Activated T-cell treated with anti-CD3 and anti-CD28 coated beads, Interleukin-2, amount 50 U/mL, for 4 hours (primary cell): Measurements from ENCODE around the gene SLC16A6. TPM values are rescaled to one million over a fixed set of nuclear protein-coding genes. Genes with fewer than 3 reads are reported as not detected.

Experiments used
- ATAC-seq, 2 donors: fragments of 200-7000 bp; cut with Tn5 transposase; one replicate each; pipeline ENCODE4 v1.10.0; 2021
- DNase-seq: peaks from one replicate; pipeline ENCODE4 v3.0.0-alpha.2; 2020
- H3K27me3 Mint-ChIP-seq: one replicate; pipeline ENCODE4 v1.8.0; 2021; ENCODE audit warnings: low read depth, mixed read lengths
- H3K36me3 Mint-ChIP-seq: one replicate; pipeline ENCODE4 v1.8.0; 2022; ENCODE audit warnings: mixed read lengths; ENCODE audit not compliant: insufficient read depth
- H3K4me1 Mint-ChIP-seq: one replicate; pipeline ENCODE4 v1.8.0; 2021; ENCODE audit warnings: low read depth, mixed read lengths
- H3K4me3 Mint-ChIP-seq: one replicate; pipeline ENCODE4 v1.8.0; 2021; ENCODE audit warnings: mild to moderate bottlenecking, moderate library complexity, mixed read lengths
- H3K9me3 Mint-ChIP-seq: one replicate; pipeline ENCODE4 v1.8.0; 2021; ENCODE audit warnings: mixed read lengths
- total RNA-seq, 3 donors: library from RNA; stranded (reverse); gene quantifications; one replicate each; pipeline ENCODE4 v1.2.1, GENCODE V29; 2021

SLC16A6 gene
- total RNA-seq, 3 donors from 2014 or later = 5.9 to 7.7 (median 6.0) TPM

DNA sequence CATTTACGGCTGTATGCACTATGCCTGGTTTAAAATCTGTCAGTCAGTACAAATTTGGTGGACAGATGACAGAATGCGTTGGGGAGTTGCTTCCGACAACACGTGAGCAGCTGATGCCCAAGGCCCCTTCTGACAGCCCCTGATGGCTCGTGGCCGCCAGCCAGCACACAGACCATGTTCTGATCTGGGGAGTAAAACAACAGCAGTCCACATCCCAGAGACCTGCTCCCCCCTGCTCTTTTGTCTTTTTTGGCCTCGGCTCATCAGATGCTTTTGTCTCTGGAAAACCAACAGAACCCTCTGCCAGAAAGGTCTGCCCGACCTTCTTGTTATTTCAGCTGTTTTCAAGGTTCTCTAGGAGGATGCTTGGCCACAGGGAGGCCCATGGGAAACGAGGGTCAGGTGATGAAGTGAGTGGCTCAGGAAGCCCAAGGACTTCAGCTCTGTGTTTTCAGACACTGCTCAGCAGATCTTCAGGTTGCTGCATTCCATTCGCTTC is 11.2 kb upstream of the SLC16A6 start:
- peaks cover 27% of the 10 kb centered on the region for H3K4me1 Mint-ChIP-seq
- H3K9me3 Mint-ChIP-seq = no peaks in the 10 kb centered on the region
- DNase-seq (no peak), ATAC-seq (no peak)
- H3K27me3 Mint-ChIP-seq = no peaks in the 10 kb centered on the region
- peaks cover 6% of the 10 kb centered on the region for H3K36me3 Mint-ChIP-seq
- no peak overlapping the region for H3K4me3 Mint-ChIP-seq

DNA sequence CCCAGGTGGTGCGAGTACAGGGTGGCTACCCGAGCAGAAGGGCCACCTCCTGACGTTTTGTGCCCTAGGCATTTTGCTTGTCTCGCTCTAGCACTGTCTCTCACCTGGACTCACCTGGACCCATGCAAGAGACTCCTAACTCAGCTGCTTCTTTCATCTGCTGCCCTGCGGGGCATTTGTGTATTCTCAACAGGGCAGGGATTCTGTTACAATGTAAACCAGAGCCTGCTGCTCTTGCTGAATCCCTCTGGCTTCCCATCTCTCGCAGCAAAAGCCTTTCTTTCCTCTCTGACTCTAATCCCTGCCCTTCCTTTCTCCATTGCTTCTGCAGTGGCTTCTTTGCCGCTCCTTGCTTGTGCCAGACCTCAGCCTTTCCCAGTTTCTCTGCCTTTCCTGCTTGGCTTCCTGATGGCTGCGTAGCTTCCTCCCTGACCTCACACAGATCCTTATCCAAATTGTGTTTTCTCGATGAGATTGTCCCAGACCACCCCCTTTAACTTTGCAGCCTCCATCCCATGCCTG is 10.6 kb upstream of the SLC16A6 start:
- no peak for ATAC-seq

DNA sequence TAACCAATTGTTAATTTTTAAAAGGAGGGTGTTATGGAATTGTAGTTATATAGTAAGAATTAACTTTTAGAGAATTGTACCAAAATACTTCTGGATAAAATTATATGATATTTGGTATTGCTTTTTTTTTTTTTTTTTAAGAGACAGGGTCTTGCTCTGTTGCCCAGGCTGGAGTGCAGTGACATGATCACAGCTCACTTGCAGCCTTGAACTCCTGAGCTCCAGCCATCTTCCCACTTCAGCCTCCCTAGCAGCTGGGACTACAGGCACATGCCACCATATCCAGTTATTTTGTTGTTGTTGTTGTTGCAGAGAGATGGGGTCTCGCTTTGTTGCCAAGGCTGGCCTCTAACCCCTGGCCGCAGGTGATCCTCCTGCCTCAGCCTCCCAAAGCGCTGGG is 8.9 kb upstream of the SLC16A6 start:
- DNase-seq (no peak), ATAC-seq (no peak)
- H3K4me1 Mint-ChIP-seq = peaks cover 37% of the 10 kb centered on the region
- no peaks in the 10 kb centered on the region for H3K27me3 Mint-ChIP-seq
- no peak overlapping the region for H3K4me3 Mint-ChIP-seq
- no peaks in the 10 kb centered on the region for H3K9me3 Mint-ChIP-seq
- peaks cover 4% of the 10 kb centered on the region for H3K36me3 Mint-ChIP-seq

More for the DNA sequence above, 10.6 kb upstream of the SLC16A6 start:
- H3K36me3 Mint-ChIP-seq = peaks cover 6% of the 10 kb centered on the region
- H3K4me3 Mint-ChIP-seq = no peak overlapping the region
- no peaks in the 10 kb centered on the region for H3K27me3 Mint-ChIP-seq
- H3K9me3 Mint-ChIP-seq = no peaks in the 10 kb centered on the region
- DNase-seq = no peak
- H3K4me1 Mint-ChIP-seq = peaks cover 28% of the 10 kb centered on the region

DNA sequence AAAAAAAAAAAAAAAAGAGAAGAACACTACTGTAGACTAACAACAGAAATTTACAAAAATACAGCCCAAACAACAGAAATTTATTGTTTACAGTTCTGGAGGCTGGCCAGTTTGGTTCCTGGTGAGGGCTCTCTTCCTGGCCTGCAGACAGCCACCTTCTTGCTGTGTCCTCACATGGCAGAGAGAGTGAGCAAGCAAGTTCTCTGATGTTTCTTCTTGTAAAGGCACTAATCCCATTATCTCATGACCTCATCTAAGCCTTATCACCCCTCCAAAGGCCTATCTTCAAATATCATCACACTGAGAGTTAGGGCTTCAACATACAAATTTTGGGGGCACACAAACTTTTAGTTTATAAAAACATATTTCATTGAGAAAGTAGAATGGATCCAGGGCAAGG is 7.7 kb upstream of the SLC16A6 start:
- peaks cover 40% of the 10 kb centered on the region for H3K4me1 Mint-ChIP-seq
- H3K9me3 Mint-ChIP-seq = no peaks in the 10 kb centered on the region
- H3K36me3 Mint-ChIP-seq = peaks cover 4% of the 10 kb centered on the region
- no peaks in the 10 kb centered on the region for H3K27me3 Mint-ChIP-seq
- ATAC-seq (no peak), DNase-seq (no peak)
- H3K4me3 Mint-ChIP-seq = no peak overlapping the region

DNA sequence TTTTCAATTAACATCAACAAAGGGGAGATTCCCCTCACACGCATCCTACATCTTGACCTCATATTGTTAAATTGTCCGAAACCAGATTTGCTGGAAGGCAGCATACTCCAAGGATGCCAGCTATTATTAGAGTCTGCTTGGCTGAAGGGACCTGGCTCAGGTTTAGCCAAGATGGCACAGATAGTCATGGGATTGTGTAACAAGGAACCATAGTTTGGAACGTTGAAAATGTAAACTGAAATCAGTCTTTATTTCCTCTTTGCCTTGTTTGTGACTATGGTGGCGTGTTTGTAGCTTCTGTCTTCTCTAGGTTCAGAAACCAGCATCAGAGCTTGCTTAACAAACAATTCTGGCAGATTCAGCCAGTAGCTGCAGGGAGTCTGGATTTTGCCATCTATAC is 6.3 kb upstream of the SLC16A6 start:
- ATAC-seq = no peak

DNA sequence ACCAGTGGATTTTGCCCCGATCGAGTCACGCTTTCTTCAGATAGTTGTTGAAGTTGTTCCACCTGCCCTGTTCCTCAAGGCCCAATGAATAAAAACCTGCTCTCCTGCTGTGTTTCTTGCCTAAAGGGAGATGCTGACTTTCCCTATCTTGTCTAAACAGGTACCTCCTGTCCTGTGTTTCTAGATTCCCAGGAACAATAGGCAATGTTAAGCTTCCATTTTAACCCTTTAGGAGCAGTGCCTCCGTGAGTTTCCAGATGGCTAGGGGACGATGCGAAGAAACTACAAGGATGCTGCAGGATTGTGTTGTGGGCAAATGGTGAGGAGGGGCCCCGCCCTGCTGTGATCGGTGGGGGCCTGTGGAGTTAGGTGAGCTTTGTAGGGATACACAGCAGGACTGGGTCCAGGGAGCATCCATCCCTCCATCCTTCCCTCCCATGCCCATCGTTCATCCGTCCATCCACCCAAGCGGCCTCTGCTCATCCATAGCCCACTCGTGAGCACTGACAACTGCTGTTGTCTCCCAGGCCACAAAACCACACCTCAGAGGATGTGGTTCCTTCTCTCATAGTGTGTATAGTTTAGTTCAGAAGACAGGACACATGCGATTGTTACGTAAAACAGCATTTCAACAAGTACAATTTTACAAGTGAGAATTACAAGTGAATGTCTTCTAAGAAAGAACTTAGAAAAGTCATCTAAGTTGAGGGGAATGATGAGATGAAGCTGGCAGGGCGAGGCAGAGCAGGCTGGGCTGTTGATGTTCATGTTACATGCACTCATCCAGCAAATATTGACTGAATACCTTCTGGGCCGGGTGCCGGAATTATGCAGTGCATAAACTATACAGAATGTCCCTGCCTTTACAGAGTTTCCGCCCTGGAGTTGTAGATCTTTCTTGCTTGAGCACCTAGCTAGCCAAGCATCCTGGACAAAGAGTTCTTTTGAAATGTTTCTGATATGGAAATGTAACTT is 5.6 kb upstream of the SLC16A6 start:
- Mint-ChIP-seq H3K36me3 (no peaks in the 10 kb centered on the region), H3K4me3 (peak overlapping the region; percentile 20), H3K27me3 (no peaks in the 10 kb centered on the region), H3K9me3 (no peaks in the 10 kb centered on the region), H3K4me1 (peaks cover 50% of the 10 kb centered on the region)
- no peak for ATAC-seq
- peak; percentile 16 for DNase-seq

More for the DNA sequence above, 6.3 kb upstream of the SLC16A6 start:
- no peak for DNase-seq
- Mint-ChIP-seq H3K36me3 (peaks cover 4% of the 10 kb centered on the region), H3K27me3 (no peaks in the 10 kb centered on the region), H3K9me3 (no peaks in the 10 kb centered on the region), H3K4me3 (peak overlapping the region; percentile 20), H3K4me1 (peaks cover 50% of the 10 kb centered on the region)

DNA sequence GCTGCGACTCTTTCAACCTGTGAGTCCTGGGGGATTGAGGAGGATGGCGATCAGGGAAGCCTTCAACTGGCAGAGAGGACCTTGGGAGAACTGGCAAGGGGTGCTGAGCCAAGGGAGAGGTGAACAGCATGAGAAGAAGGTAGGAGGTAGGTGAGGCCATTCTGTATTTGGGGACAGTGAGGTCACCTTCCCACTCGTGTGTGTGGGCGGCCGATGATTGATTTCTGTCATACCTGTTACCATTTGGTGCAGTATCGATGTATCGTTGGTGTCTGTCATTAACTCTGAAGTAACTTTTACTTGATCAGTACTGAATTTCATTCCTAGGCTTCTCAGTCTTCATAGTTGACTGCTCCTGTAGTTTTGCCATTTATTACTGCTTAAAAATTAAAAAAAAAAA is 4.2 kb upstream of the SLC16A6 start:
- H3K4me1 Mint-ChIP-seq = peaks cover 52% of the 10 kb centered on the region
- no peak overlapping the region for H3K4me3 Mint-ChIP-seq
- no peaks in the 10 kb centered on the region for H3K27me3 Mint-ChIP-seq

DNA sequence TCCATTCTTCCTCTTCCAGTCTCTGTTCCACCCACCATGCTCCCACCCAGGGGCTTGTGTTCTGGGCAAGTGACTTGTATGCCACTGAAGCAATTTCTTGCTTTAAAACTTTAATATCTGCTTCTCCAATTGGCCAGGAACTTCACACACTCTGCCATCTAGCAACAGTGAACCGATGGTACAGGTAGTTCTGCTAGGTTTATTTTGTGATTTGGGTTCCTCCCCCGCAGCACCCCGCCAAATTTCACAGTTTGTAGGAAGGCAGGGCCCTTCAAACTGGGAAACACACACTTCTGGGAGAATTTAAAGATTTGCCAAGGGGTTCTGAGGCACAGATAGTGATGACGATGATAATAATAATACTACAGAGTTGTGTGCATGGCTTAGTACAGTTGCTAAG is 3.7 kb upstream of the SLC16A6 start:
- DNase-seq (no peak), ATAC-seq (no peak)
- peaks cover 57% of the 10 kb centered on the region for H3K4me1 Mint-ChIP-seq
- no peaks in the 10 kb centered on the region for H3K36me3 Mint-ChIP-seq
- H3K27me3 Mint-ChIP-seq = no peaks in the 10 kb centered on the region
- H3K4me3 Mint-ChIP-seq = no peak overlapping the region
- no peaks in the 10 kb centered on the region for H3K9me3 Mint-ChIP-seq

More for the DNA sequence above, 4.2 kb upstream of the SLC16A6 start:
- DNase-seq = peak; percentile 20
- no peak for ATAC-seq
- Mint-ChIP-seq H3K9me3 (no peaks in the 10 kb centered on the region), H3K36me3 (no peaks in the 10 kb centered on the region)

DNA sequence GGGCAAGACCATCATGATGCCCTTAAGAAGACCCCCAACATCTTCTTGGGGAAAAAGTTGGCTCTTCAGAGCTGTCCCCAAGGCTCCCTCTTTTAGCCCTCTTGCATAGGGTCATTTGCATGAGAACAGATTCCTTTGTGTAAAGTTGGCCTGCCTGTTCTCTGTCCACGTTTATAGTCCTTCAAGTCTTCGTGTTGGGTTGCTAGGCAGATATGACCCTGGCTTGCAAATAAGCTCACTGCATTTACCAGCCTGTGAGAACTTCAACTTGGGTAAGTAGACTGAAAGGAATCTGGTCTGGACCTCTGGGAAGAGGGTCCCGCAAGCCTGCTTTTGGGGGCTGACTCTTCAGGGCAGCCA is 3.2 kb upstream of the SLC16A6 start:
- H3K27me3 Mint-ChIP-seq = no peaks in the 10 kb centered on the region
- ATAC-seq = no peak
- no peak overlapping the region for H3K4me3 Mint-ChIP-seq
- H3K36me3 Mint-ChIP-seq = no peaks in the 10 kb centered on the region
- peaks cover 58% of the 10 kb centered on the region for H3K4me1 Mint-ChIP-seq
- H3K9me3 Mint-ChIP-seq = no peaks in the 10 kb centered on the region
- DNase-seq = no peak

DNA sequence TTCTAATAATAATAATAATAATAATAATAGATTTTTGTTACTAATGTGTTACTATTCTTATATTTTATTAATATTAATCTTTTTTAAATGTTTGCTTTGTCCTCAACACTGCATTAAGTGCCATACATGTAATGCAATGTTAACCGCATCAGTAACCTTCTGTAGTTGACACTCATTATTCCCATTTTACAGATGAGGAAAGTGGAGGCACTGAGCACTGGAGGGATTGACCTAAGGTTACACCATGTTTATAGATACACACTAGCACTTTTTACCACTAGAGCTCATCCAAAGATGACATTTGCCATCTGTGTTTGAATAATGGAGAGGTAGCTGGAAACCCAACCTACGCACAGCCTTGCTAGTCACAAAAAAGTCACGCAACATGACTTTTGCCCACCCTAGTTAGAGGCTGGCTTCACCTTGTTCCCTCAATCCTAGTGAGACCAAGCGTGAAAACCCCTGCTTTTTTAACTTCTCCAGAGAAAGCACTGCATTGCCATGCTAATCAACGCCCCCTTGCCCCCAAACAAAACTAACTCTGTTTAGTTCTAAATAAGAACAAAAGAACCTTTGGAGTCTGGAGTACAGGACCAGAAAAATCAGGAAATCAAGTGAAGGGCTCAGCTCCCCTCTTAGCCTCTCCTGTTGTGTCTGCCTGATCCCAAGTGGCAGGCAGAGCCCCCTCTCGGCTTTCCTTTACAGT is 2.7 kb upstream of the SLC16A6 start:
- Mint-ChIP-seq H3K27me3 (no peaks in the 10 kb centered on the region), H3K4me1 (peaks cover 61% of the 10 kb centered on the region), H3K4me3 (no peak overlapping the region), H3K36me3 (no peaks in the 10 kb centered on the region), H3K9me3 (no peaks in the 10 kb centered on the region)
- DNase-seq (no peak), ATAC-seq (no peak)

DNA sequence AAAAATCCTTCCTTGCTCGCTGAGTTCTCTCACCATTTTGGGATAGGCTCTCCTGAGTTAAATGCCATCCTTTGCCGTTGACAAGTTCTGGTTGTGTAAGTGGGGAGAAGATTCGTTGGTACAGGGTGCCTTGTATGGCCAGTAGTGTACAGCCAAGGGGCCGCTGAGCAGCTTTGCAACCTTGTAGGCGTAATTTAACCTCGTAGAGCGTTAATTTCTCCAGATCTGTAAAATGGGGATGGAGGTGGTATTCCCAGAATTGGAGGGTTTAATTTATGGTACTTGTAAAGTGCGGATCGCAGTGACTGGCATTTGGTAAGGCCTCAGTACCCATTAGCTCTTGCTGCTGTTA is 1.7 kb upstream of the SLC16A6 start:
- no peaks in the 10 kb centered on the region for H3K36me3 Mint-ChIP-seq
- peaks cover 62% of the 10 kb centered on the region for H3K4me1 Mint-ChIP-seq
- no peaks in the 10 kb centered on the region for H3K9me3 Mint-ChIP-seq
- H3K27me3 Mint-ChIP-seq = no peaks in the 10 kb centered on the region
- ATAC-seq (no peak), DNase-seq (no peak)
- H3K4me3 Mint-ChIP-seq = peak overlapping the region; percentile 83

DNA sequence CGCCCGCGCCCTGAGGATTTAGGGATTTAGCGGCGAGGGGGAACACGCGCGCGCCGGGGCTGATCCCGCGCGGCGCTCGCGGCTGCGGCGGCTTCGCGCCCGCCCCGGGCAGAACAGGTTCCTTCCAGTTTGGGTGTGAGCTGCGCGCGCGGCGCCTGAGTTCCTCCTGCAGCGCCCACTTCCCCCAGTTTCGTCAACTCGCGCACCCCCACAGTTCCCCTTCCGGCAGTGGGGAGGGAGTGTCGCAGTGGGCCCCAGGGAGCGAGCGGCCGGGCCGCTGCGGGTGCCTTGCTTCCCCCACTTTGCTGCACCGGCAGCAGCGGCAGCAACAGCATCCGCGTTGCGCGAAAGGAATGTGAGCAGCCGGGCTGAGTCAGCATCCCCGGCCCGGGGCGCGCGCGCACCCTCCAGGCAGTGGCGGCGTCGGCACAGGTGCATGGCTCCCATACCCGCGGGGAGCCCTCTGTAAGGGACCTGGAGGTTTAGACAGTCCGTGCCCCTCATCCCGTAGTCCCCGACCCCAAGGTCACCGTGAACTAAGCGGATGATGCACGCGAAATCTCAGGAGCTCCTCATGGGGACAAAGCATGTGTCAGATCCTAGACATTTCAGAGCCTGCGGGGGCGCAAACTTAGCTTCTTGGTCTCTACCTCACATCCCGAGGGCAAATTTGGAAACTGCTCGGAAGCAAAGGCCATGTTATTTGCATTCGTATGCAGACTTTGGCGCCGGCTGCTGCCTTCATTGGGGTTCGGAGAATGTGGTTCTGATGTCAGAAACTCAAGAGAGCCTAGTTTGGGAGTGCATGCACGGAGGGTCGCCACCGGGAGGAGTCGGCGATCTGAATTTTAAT is 1.1 kb upstream of the SLC16A6 start:
- Mint-ChIP-seq H3K9me3 (no peaks in the 10 kb centered on the region), H3K4me1 (peaks cover 62% of the 10 kb centered on the region), H3K27me3 (no peaks in the 10 kb centered on the region), H3K36me3 (no peaks in the 10 kb centered on the region), H3K4me3 (peak overlapping the region; percentile 83)
- DNase-seq = peak; percentile 83
- ATAC-seq = peak; percentile 74

DNA sequence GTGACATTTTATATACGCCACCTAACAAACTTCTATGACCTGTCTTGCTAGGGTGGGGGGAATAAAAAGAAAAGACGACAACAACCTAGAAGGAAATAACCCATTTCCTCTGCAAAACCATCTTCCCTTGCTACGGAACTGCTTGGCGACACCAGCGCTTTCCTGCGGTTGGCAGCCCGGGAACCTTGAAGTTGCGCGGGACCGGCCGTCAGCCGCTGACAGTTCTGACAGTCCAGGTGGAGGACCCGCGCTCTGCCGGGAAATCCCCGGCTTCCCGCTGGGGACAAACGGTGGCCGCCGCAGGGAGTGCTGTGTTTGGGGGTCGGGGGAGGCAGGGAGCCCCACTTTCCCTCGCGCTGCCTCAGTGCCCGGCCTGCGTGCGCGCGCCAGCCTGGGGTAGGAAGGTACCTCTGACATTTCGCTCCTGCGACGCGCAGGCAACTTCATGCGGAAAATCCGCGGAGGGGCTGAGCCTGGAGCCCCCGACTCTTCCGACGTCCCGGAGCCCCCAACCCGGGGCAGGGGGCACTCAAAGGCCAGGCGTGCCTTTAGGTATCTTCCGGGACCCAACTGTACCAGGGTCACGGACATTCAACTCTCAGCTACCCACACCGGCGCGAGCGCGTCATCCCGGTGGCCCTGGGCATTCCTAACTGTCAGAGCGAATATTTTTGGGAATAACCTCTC is 516 bp downstream of the SLC16A6 start:
- DNase-seq (peak; percentile 38), ATAC-seq (no peak)
- no peaks in the 10 kb centered on the region for H3K9me3 Mint-ChIP-seq
- peaks cover 54% of the 10 kb centered on the region for H3K4me1 Mint-ChIP-seq
- no peaks in the 10 kb centered on the region for H3K36me3 Mint-ChIP-seq
- H3K27me3 Mint-ChIP-seq = no peaks in the 10 kb centered on the region
- peak overlapping the region; percentile 97 for H3K4me3 Mint-ChIP-seq
